ENCODE results near the gene GOLPH3L.

GRCh38 chr1:150678988-150679387 lies 18.0 kb downstream of the GOLPH3L start:
- no peak for TF ChIP-seq POLR2AphosphoS5 (IDR thresholded peaks at IDR 0.05)
- no peak for TF ChIP-seq CTCF (IDR thresholded peaks at IDR 0.05 in 8 of 11, conservative IDR thresholded peaks at IDR 0.05 in 3 of 11)
- TF ChIP-seq POLR2A (IDR thresholded peaks at IDR 0.05) = no peak

All from spleen (tissue), 7 donors.